H1 (cell line): ENCODE data around the gene SSTR3. TPM values are rescaled to one million over a fixed set of nuclear protein-coding genes. Genes with fewer than 3 reads are reported as not detected.

Experiments
- ASH2L ChIP-seq: fragments of 200-600, 300-600 bp; sonication (generic); IDR thresholded peaks from one replicate; pipeline ENCODE4 v1.7.1; 2017; ENCODE audit warnings: low read length
- CBX5 ChIP-seq: fragments of 300-800, 300-1000 bp; sonication (generic); IDR thresholded peaks from 2 replicates; pipeline ENCODE4 v1.7.1; 2016; ENCODE audit warnings: antibody characterized with exemption, low read length, low read depth
- FOSL1 ChIP-seq: IDR thresholded peaks from 2 replicates; pipeline ENCODE4 v1.6.1; 2011; ENCODE audit warnings: mild to moderate bottlenecking, low read depth, low read length, moderate library complexity; ENCODE audit not compliant: insufficient read depth
- JUND ChIP-seq: IDR thresholded peaks from 2 replicates; pipeline ENCODE4 v1.6.1; 2011; ENCODE audit warnings: mild to moderate bottlenecking, improper control_type of control experiment, low read length
- MAFK ChIP-seq: IDR thresholded peaks from 2 replicates; pipeline ENCODE4 v1.6.1; 2012; ENCODE audit warnings: low read depth, mild to moderate bottlenecking, improper control_type of control experiment, low read length
- POU5F1 ChIP-seq: IDR thresholded peaks from 2 replicates; pipeline ENCODE4 v1.6.1; 2011; ENCODE audit warnings: low read depth, mild to moderate bottlenecking, low read length, moderate library complexity
- RXRA ChIP-seq: IDR thresholded peaks from 2 replicates; pipeline ENCODE4 v1.6.1; 2011; ENCODE audit warnings: low read depth, mild to moderate bottlenecking, low read length, moderate library complexity; ENCODE audit not compliant: insufficient read depth
- SP1 ChIP-seq: IDR thresholded peaks from 2 replicates; pipeline ENCODE4 v1.6.1; 2011; ENCODE audit warnings: low read depth, low read length
- SRF ChIP-seq: IDR thresholded peaks from 2 replicates; pipeline ENCODE4 v1.6.1; 2011; ENCODE audit warnings: mild to moderate bottlenecking, low read depth, low read length, moderate library complexity
- TAF7 ChIP-seq: optimal IDR thresholded peaks from 2 replicates; pipeline ENCODE3; 2011; ENCODE audit warnings: low read depth, mild to moderate bottlenecking, inconsistent platforms, low read length, moderate library complexity, borderline replicate concordance
- polyA plus RNA-seq, 7 experiments: library from polyadenylated mRNA; depleted of rRNA in 3 of 7; stranded (reverse) in 5 of 7; unstranded in 2 of 7; fragments of >200 nt in 5 of 7; fragments of 200-250 nt in 2 of 7; gene quantifications; 1 replicate in 5 of 7; 2 replicates in 1 of 7; 4 replicates in 1 of 7; pipeline versions ENCODE4 v1.2.1 to v1.2.3, GENCODE V29; 2011 to 2013; ENCODE audit warnings: missing spikeins in 2 of 7, mixed read lengths in 2 of 7
- total RNA-seq: library from RNA; stranded (reverse); fragmentation: NEBNext Ultra II Directional; extraction: Animal tissue kit (Norgen Biotek cat#: 25700); gene quantifications from 2 replicates; pipeline ENCODE4 v1.2.1, GENCODE V29; 2021
- TF ChIP-seq, protein P1 (sequence below): fragments of 300-600 bp; sonication (generic); IDR thresholded peaks from 2 replicates; pipeline ENCODE4 v1.7.1; 2012; ENCODE audit warnings: low read length, moderate library complexity, mild to moderate bottlenecking, inconsistent platforms; ENCODE audit not compliant: insufficient replicate concordance

Gene SSTR3
- total and polyA plus RNA-seq, 2 of the 8 experiments (the other 6 are each of a cell fraction or from before 2014, with no cell fraction given): 0.22 to 0.77 TPM

DNA sequence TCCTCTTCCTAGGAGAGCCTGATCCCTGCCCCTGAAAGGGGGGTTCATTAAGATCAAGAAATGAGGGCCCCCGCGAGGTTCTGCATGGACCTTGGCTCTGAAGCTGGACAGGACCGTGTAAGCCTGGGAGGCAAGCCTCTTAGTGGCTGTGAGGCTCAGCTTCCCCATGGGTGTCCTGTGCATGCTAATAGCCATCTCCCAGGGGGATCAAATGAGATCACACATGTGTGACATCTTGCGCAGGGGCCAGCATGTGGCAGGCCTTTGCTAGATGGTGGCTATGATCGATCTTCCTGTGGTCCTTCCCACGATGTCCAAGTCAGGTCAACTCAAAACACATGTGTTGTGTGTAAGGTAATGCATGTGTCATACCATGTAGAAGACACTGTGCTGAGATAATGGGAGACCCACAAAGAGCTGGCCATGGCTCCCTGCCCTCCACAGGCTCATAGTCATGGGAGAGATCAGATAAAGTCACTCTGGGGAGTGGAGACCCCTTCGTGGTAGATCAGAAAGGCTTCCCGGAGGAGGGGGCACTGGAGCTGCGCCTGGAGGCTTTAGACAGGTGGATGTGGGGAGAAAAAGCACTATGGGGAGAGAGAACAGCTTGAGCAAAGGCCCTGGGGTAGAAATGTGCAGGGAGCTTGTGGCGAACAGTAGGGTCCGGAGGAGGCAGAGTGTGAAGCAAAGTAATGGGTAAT is 28.1 kb upstream of the SSTR3 start (continued):
- TF ChIP-seq, protein P1, sequence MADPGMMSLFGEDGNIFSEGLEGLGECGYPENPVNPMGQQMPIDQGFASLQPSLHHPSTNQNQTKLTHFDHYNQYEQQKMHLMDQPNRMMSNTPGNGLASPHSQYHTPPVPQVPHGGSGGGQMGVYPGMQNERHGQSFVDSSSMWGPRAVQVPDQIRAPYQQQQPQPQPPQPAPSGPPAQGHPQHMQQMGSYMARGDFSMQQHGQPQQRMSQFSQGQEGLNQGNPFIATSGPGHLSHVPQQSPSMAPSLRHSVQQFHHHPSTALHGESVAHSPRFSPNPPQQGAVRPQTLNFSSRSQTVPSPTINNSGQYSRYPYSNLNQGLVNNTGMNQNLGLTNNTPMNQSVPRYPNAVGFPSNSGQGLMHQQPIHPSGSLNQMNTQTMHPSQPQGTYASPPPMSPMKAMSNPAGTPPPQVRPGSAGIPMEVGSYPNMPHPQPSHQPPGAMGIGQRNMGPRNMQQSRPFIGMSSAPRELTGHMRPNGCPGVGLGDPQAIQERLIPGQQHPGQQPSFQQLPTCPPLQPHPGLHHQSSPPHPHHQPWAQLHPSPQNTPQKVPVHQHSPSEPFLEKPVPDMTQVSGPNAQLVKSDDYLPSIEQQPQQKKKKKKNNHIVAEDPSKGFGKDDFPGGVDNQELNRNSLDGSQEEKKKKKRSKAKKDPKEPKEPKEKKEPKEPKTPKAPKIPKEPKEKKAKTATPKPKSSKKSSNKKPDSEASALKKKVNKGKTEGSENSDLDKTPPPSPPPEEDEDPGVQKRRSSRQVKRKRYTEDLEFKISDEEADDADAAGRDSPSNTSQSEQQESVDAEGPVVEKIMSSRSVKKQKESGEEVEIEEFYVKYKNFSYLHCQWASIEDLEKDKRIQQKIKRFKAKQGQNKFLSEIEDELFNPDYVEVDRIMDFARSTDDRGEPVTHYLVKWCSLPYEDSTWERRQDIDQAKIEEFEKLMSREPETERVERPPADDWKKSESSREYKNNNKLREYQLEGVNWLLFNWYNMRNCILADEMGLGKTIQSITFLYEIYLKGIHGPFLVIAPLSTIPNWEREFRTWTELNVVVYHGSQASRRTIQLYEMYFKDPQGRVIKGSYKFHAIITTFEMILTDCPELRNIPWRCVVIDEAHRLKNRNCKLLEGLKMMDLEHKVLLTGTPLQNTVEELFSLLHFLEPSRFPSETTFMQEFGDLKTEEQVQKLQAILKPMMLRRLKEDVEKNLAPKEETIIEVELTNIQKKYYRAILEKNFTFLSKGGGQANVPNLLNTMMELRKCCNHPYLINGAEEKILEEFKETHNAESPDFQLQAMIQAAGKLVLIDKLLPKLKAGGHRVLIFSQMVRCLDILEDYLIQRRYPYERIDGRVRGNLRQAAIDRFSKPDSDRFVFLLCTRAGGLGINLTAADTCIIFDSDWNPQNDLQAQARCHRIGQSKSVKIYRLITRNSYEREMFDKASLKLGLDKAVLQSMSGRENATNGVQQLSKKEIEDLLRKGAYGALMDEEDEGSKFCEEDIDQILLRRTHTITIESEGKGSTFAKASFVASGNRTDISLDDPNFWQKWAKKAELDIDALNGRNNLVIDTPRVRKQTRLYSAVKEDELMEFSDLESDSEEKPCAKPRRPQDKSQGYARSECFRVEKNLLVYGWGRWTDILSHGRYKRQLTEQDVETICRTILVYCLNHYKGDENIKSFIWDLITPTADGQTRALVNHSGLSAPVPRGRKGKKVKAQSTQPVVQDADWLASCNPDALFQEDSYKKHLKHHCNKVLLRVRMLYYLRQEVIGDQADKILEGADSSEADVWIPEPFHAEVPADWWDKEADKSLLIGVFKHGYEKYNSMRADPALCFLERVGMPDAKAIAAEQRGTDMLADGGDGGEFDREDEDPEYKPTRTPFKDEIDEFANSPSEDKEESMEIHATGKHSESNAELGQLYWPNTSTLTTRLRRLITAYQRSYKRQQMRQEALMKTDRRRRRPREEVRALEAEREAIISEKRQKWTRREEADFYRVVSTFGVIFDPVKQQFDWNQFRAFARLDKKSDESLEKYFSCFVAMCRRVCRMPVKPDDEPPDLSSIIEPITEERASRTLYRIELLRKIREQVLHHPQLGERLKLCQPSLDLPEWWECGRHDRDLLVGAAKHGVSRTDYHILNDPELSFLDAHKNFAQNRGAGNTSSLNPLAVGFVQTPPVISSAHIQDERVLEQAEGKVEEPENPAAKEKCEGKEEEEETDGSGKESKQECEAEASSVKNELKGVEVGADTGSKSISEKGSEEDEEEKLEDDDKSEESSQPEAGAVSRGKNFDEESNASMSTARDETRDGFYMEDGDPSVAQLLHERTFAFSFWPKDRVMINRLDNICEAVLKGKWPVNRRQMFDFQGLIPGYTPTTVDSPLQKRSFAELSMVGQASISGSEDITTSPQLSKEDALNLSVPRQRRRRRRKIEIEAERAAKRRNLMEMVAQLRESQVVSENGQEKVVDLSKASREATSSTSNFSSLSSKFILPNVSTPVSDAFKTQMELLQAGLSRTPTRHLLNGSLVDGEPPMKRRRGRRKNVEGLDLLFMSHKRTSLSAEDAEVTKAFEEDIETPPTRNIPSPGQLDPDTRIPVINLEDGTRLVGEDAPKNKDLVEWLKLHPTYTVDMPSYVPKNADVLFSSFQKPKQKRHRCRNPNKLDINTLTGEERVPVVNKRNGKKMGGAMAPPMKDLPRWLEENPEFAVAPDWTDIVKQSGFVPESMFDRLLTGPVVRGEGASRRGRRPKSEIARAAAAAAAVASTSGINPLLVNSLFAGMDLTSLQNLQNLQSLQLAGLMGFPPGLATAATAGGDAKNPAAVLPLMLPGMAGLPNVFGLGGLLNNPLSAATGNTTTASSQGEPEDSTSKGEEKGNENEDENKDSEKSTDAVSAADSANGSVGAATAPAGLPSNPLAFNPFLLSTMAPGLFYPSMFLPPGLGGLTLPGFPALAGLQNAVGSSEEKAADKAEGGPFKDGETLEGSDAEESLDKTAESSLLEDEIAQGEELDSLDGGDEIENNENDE: no peak
- TF ChIP-seq TAF7 (no peak), SRF (no peak), FOSL1 (no peak), MAFK (no peak), POU5F1 (no peak), ASH2L (no peak), CBX5 (no peak), RXRA (no peak), SP1 (no peak), JUND (no peak)
